ENCODE data around the gene ZNF429.
"Not testable (repeated sequence)": the region's sequence is repeated elsewhere in the genome, so short reads cannot be mapped to it uniquely, and the experiment has no call there.

ZNF429 gene

GRCh38 chr19:21519488-21519887, 14.1 kb downstream of the ZNF429 start:
- DNase-seq (ENCODE audit: low spot score) = no peak

- DNase-seq (ENCODE audit: low spot score) = no peak
Measured at GRCh38 chr19:21532904-21533303, 27.5 kb downstream of the ZNF429 start.

- DNase-seq (ENCODE audit: low spot score) = not testable (repeated sequence)
Measured at GRCh38 chr19:21536741-21537290, 31.4 kb downstream of the ZNF429 start.

GRCh38 chr19:21559444-21559843, 54.0 kb downstream of the ZNF429 start:
- DNase-seq (ENCODE audit: low spot score) = no peak

GRCh38 chr19:21564406-21564805, 59.0 kb downstream of the ZNF429 start:
- no peak for DNase-seq (ENCODE audit: low spot score)

GRCh38 chr19:21566073-21566472, 60.7 kb downstream of the ZNF429 start:
- DNase-seq (ENCODE audit: low spot score) = no peak

GRCh38 chr19:21567806-21568205, 62.4 kb downstream of the ZNF429 start:
- DNase-seq (ENCODE audit: low spot score) = not testable (repeated sequence)

GRCh38 chr19:21568816-21569493, 63.6 kb downstream of the ZNF429 start:
- DNase-seq (ENCODE audit: low spot score) = peak; percentile 91

GRCh38 chr19:21569494-21569865, 64.1 kb downstream of the ZNF429 start:
- DNase-seq (ENCODE audit: low spot score) = no peak

- DNase-seq (ENCODE audit: low spot score) = no peak
Measured at GRCh38 chr19:21571316-21571715, 65.9 kb downstream of the ZNF429 start.

GRCh38 chr19:21574607-21575006, 69.2 kb downstream of the ZNF429 start:
- no peak for DNase-seq (ENCODE audit: low spot score)

GRCh38 chr19:21576481-21576880, 71.1 kb downstream of the ZNF429 start:
- DNase-seq (ENCODE audit: low spot score) = no peak

- no peak for DNase-seq (ENCODE audit: low spot score)
Measured at GRCh38 chr19:21580101-21580500, 74.7 kb downstream of the ZNF429 start.

GRCh38 chr19:21580818-21581217, 75.4 kb downstream of the ZNF429 start:
- no peak for DNase-seq (ENCODE audit: low spot score)

- DNase-seq (ENCODE audit: low spot score) = no peak
Measured at GRCh38 chr19:21581646-21582240, 76.3 kb downstream of the ZNF429 start.

- DNase-seq (ENCODE audit: low spot score) = no peak
Measured at GRCh38 chr19:21584537-21584936, 79.1 kb downstream of the ZNF429 start.

- no peak for DNase-seq (ENCODE audit: low spot score)
Measured at GRCh38 chr19:21585281-21585890, 80.0 kb downstream of the ZNF429 start.

GRCh38 chr19:21586311-21587116, 81.1 kb downstream of the ZNF429 start:
- DNase-seq (ENCODE audit: low spot score) = no peak

- DNase-seq (ENCODE audit: low spot score) = no peak
Measured at GRCh38 chr19:21587117-21587461, 81.7 kb downstream of the ZNF429 start.

GRCh38 chr19:21587549-21587948, 82.1 kb downstream of the ZNF429 start:
- DNase-seq (ENCODE audit: low spot score) = no peak

GRCh38 chr19:21588065-21588601, 82.7 kb downstream of the ZNF429 start:
- DNase-seq (ENCODE audit: low spot score) = no peak

- DNase-seq (ENCODE audit: low spot score) = no peak
Measured at GRCh38 chr19:21590867-21591266, 85.5 kb downstream of the ZNF429 start.
